BE2C (cell line): ENCODE data around the gene TENT5A.

Source experiments
- DNase-seq: peaks from one replicate; pipeline ENCODE4 v3.0.0-alpha.2; 2020
- H3K27me3 ChIP-seq: fragments of 250-450 bp; sonication (Bioruptor Pico); 2 replicates; pipeline ENCODE4 v1.5.1; 2020; ENCODE audit warnings: mild to moderate bottlenecking
- H3K36me3 ChIP-seq: fragments of 250-450 bp; sonication (Bioruptor Pico); 2 replicates; pipeline ENCODE4 v1.5.1; 2020; ENCODE audit warnings: mild to moderate bottlenecking
- H3K4me1 ChIP-seq: fragments of 250-450 bp; sonication (Bioruptor Pico); 2 replicates; pipeline ENCODE4 v1.5.1; 2020
- H3K4me3 ChIP-seq: 2 replicates; pipeline ENCODE4 v1.5.1; 2011; ENCODE audit warnings: low read depth, low read length
- H3K9me3 ChIP-seq: fragments of 250-450 bp; sonication (Bioruptor Pico); 2 replicates; pipeline ENCODE4 v1.5.1; 2020
- TF ChIP-seq, protein P1 (sequence below): IDR thresholded peaks from 2 replicates; pipeline ENCODE4 v1.5.1; 2012; ENCODE audit warnings: mild to moderate bottlenecking, low read depth, low read length

Gene TENT5A

GRCh38 chr6:81751388-81752083, 945 bp downstream of the TENT5A start:
- H3K9me3 ChIP-seq: no peaks in the 10 kb centered on the region
- H3K36me3 ChIP-seq: no peaks in the 10 kb centered on the region
- H3K27me3 ChIP-seq: no peaks in the 10 kb centered on the region
- TF ChIP-seq, protein P1, sequence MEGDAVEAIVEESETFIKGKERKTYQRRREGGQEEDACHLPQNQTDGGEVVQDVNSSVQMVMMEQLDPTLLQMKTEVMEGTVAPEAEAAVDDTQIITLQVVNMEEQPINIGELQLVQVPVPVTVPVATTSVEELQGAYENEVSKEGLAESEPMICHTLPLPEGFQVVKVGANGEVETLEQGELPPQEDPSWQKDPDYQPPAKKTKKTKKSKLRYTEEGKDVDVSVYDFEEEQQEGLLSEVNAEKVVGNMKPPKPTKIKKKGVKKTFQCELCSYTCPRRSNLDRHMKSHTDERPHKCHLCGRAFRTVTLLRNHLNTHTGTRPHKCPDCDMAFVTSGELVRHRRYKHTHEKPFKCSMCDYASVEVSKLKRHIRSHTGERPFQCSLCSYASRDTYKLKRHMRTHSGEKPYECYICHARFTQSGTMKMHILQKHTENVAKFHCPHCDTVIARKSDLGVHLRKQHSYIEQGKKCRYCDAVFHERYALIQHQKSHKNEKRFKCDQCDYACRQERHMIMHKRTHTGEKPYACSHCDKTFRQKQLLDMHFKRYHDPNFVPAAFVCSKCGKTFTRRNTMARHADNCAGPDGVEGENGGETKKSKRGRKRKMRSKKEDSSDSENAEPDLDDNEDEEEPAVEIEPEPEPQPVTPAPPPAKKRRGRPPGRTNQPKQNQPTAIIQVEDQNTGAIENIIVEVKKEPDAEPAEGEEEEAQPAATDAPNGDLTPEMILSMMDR: no peak
- H3K4me3 ChIP-seq: peak overlapping the region; percentile 56
- DNase-seq: no peak
- H3K4me1 ChIP-seq: peaks cover 5% of the 10 kb centered on the region; the same call in 1 of the 2 replicates

DNA sequence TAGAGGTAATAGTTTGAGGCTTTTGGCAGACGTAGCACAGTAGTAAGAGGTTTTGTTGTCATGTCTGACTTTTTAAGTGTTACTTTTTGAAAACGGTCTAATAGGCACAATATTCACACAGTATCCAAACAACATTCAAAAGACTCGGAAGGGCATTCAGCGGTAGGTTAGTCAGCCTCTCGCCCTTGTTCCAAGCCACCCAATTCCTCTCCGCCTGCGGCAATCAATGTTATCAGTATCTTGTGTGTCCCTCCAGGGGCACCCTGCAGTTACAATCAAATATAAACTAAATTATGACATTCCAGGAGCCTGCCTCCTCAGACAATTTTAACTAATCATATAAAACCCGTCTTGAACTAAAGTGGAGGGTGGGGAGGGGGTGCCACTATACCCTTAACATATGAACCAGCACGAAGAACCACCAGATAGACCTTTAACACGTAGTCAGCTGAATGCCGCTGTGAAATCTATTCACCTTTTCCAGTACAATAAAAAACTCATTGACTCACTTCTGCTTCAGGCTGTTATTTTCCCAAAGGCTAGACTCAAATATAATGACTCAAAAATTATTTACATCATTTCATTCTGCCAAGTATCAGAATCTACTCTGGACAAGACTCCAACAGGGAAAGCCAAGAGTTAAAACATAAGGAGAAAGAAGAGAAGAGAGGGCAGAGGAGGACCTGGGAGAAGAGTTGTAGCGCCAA, 1.6 kb downstream of the TENT5A start:
- peaks cover 5% of the 10 kb centered on the region; the same call in 1 of the 2 replicates for H3K4me1 ChIP-seq
- no peak for DNase-seq
- no peaks in the 10 kb centered on the region for H3K9me3 ChIP-seq
- H3K27me3 ChIP-seq: no peaks in the 10 kb centered on the region
- H3K36me3 ChIP-seq: no peaks in the 10 kb centered on the region
- TF ChIP-seq, protein P1: no peak
- peak overlapping the region; percentile 56 for H3K4me3 ChIP-seq

GRCh38 chr6:81750200-81750599, 2.3 kb downstream of the TENT5A start:
- Histone ChIP-seq H3K9me3 (no peaks in the 10 kb centered on the region), H3K27me3 (no peaks in the 10 kb centered on the region), H3K4me3 (no peak overlapping the region), H3K36me3 (no peaks in the 10 kb centered on the region), H3K4me1 (peaks cover 5% of the 10 kb centered on the region; the same call in 1 of the 2 replicates)
- TF ChIP-seq, protein P1: no peak
- DNase-seq: no peak

DNA sequence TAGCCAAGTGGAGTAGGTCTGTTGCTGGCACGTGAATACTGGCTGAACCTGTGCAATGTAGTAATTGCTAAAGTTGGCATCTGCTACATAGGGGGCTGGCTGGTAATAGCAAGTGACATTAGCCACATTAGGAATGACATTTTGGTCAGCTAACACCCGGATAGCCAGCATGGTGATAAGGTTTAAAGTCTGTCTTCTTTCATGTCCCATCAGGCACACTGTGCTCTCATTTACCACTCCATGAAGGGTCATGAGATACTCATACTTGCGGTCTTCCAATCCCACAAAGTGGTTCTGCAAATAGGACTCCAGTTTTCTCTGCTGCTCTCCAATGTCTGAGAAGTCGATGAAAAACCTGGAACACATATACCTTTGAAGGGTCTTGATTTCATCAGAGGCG, 2.8 kb downstream of the TENT5A start:
- Histone ChIP-seq H3K4me3 (no peak overlapping the region), H3K36me3 (no peaks in the 10 kb centered on the region), H3K4me1 (peaks cover 5% of the 10 kb centered on the region; the same call in 1 of the 2 replicates), H3K9me3 (no peaks in the 10 kb centered on the region), H3K27me3 (no peaks in the 10 kb centered on the region)
- no peak for DNase-seq
- TF ChIP-seq, protein P1: no peak

GRCh38 chr6:81748994-81749393, 3.5 kb downstream of the TENT5A start:
- Histone ChIP-seq H3K27me3 (no peaks in the 10 kb centered on the region), H3K4me3 (no peak overlapping the region), H3K9me3 (no peaks in the 10 kb centered on the region), H3K36me3 (no peaks in the 10 kb centered on the region), H3K4me1 (peaks cover 5% of the 10 kb centered on the region; the same call in 1 of the 2 replicates)
- DNase-seq: no peak
- TF ChIP-seq, protein P1: no peak

GRCh38 chr6:81747327-81747726, 5.2 kb downstream of the TENT5A start:
- TF ChIP-seq, protein P1: no peak
- no peak for DNase-seq
- no peaks in the 10 kb centered on the region for H3K27me3 ChIP-seq
- H3K4me3 ChIP-seq: no peak overlapping the region
- no peaks in the 10 kb centered on the region for H3K9me3 ChIP-seq
- peaks cover 5% of the 10 kb centered on the region; the same call in 1 of the 2 replicates for H3K4me1 ChIP-seq
- no peaks in the 10 kb centered on the region for H3K36me3 ChIP-seq
